ENCODE results near the gene SIRT2.

The SIRT2 gene

GRCh38 chr19:38883286-38883685 lies 16.1 kb downstream of the SIRT2 start:
- no peak overlapping the region for H3K4me3 ChIP-seq (ENCODE audit: low read depth, low read length)
- DNase-seq (ENCODE audit: low read depth) = no peak
- no peak for TF ChIP-seq CTCF (IDR thresholded peaks at IDR 0.05; ENCODE audit: control insufficient read depth, extremely low read depth, insufficient read depth)

GRCh38 chr19:38880882-38881609 lies 18.4 kb downstream of the SIRT2 start:
- TF ChIP-seq CTCF (IDR thresholded peaks at IDR 0.05; ENCODE audit: control insufficient read depth, extremely low read depth, insufficient read depth) = no peak
- no peak overlapping the region for H3K4me3 ChIP-seq (ENCODE audit: low read depth, low read length)
- DNase-seq (ENCODE audit: low read depth) = no peak

GRCh38 chr19:38880076-38880881 lies 19.1 kb downstream of the SIRT2 start:
- no peak for TF ChIP-seq CTCF (IDR thresholded peaks at IDR 0.05; ENCODE audit: control insufficient read depth, extremely low read depth, insufficient read depth)
- no peak for DNase-seq (ENCODE audit: low read depth)
- H3K4me3 ChIP-seq (ENCODE audit: low read depth, low read length) = no peak overlapping the region

GRCh38 chr19:38879400-38879751 lies 20.0 kb downstream of the SIRT2 start:
- DNase-seq (ENCODE audit: low read depth) = no peak
- H3K4me3 ChIP-seq (ENCODE audit: low read depth, low read length) = no peak overlapping the region
- TF ChIP-seq CTCF (IDR thresholded peaks at IDR 0.05; ENCODE audit: control insufficient read depth, extremely low read depth, insufficient read depth) = no peak

GRCh38 chr19:38878575-38879399 lies 20.6 kb downstream of the SIRT2 start:
- no peak for DNase-seq (ENCODE audit: low read depth)
- no peak overlapping the region for H3K4me3 ChIP-seq (ENCODE audit: low read depth, low read length)
- TF ChIP-seq CTCF (IDR thresholded peaks at IDR 0.05; ENCODE audit: control insufficient read depth, extremely low read depth, insufficient read depth) = no peak

GRCh38 chr19:38877781-38878574 lies 21.4 kb downstream of the SIRT2 start, which contains the start of gene RINL:
Gene RINL (minus strand): TSS chr19:38878275. CDS start chr19:38876742, 1,533 bp downstream.
- H3K4me3 ChIP-seq (ENCODE audit: low read depth, low read length) = peak within 1 kb of the TSS; percentile 41
- no peak for DNase-seq (ENCODE audit: low read depth)
- TF ChIP-seq CTCF (IDR thresholded peaks at IDR 0.05; ENCODE audit: control insufficient read depth, extremely low read depth, insufficient read depth) = no peak

Measured in LNCaP clone FGC (cell line).